CD4-positive, CD25-positive, alpha-beta regulatory T cell (primary cell): ENCODE measurements around the gene TCAF1. TPM values are rescaled to one million over a fixed set of nuclear protein-coding genes. Genes with fewer than 3 reads are reported as not detected.
A peak's percentile ranks its signal among the peaks of the same experiment; 100 is the strongest.

Experiments used
- ATAC-seq, 2 donors: fragments of 150-1000 bp; cut with Tn5 transposase; one replicate each; pipeline ENCODE4 v1.10.0; 2021; ENCODE audit warnings: low read depth in 2 of 2, moderate number of reproducible peaks in 2 of 2, moderate library complexity in 1 of 2
- DNase-seq, 3 donors: peaks; one replicate each; pipeline versions ENCODE4 v3.0.0 to v3.0.0-alpha.2; 2012 to 2022; ENCODE audit warnings: mixed read lengths in 1 of 3
- H3K27ac ChIP-seq: one replicate; pipeline ENCODE4 v1.7.0; 2013; ENCODE audit warnings: mild to moderate bottlenecking, low read length; ENCODE audit not compliant: insufficient read depth, poor library complexity, severe bottlenecking
- H3K27me3 ChIP-seq: one replicate; pipeline ENCODE4 v1.7.0; 2013; ENCODE audit warnings: low read length; ENCODE audit not compliant: control insufficient read depth, insufficient read depth
- H3K36me3 ChIP-seq: one replicate; pipeline ENCODE4 v1.7.0; 2013; ENCODE audit warnings: mild to moderate bottlenecking, low read length, moderate library complexity; ENCODE audit not compliant: control insufficient read depth, insufficient read depth
- H3K4me1 ChIP-seq: 2 replicates; pipeline ENCODE4 v1.7.0; 2013; ENCODE audit warnings: mild to moderate bottlenecking, low read length; ENCODE audit not compliant: insufficient read depth, control insufficient read depth, poor library complexity, severe bottlenecking
- H3K4me3 ChIP-seq: one replicate; pipeline ENCODE4 v1.7.0; 2013; ENCODE audit warnings: low read depth, mild to moderate bottlenecking, low read length, moderate library complexity
- H3K9me3 ChIP-seq, 2 experiments: 1 replicate in 1 of 2; 2 replicates in 1 of 2; pipeline ENCODE4 v1.7.0; 2013; ENCODE audit warnings: low read length in 2 of 2, mild to moderate bottlenecking in 1 of 2, moderate library complexity in 1 of 2; ENCODE audit not compliant: control insufficient read depth in 2 of 2
- H3K27ac Mint-ChIP-seq, 3 donors: one replicate each; pipeline ENCODE4 v1.8.0; 2020 to 2022; ENCODE audit warnings: mild to moderate bottlenecking in 3 of 3, mixed read lengths in 3 of 3, moderate library complexity in 2 of 3
- H3K27me3 Mint-ChIP-seq: one replicate; pipeline ENCODE4 v1.8.0; 2022; ENCODE audit warnings: mild to moderate bottlenecking, mixed read lengths
- H3K36me3 Mint-ChIP-seq: one replicate; pipeline ENCODE4 v1.8.0; 2020; ENCODE audit warnings: mixed read lengths
- H3K4me1 Mint-ChIP-seq, 4 donors: one replicate each; pipeline ENCODE4 v1.8.0; 2020 to 2022; ENCODE audit warnings: mixed read lengths in 4 of 4, mild to moderate bottlenecking in 1 of 4
- H3K4me3 Mint-ChIP-seq, 4 donors: one replicate each; pipeline ENCODE4 v1.8.0; 2020 to 2022; ENCODE audit warnings: mild to moderate bottlenecking in 4 of 4, mixed read lengths in 4 of 4, moderate library complexity in 3 of 4
- H3K9me3 Mint-ChIP-seq, 7 donors: one replicate each; pipeline ENCODE4 v1.8.0; 2020 to 2022; ENCODE audit warnings: mixed read lengths in 7 of 7, mild to moderate bottlenecking in 3 of 7, moderate library complexity in 2 of 7
- polyA plus RNA-seq, 4 donors: library from polyadenylated mRNA; unstranded; fragments of 300-500 nt; fragmentation: Illumina TruSeq; gene quantifications; one replicate each; pipeline ENCODE4 v1.2.3, GENCODE V29; 2021
- total RNA-seq: library from RNA; stranded (reverse); gene quantifications from one replicate; pipeline ENCODE4 v1.2.3, GENCODE V29; 2022

TCAF1 gene
- total and polyA plus RNA-seq, 5 donors from 2014 or later: 5.6 to 13.0 (median 9.6) TPM

GRCh38 chr7:143901332-143901667, 676 bp downstream of the TCAF1 start:
- Histone ChIP-seq H3K27ac (peak overlapping the region; percentile 76), H3K27me3 (no peaks in the 10 kb centered on the region), H3K9me3 (no peaks in the 10 kb centered on the region), H3K4me3 (peak overlapping the region; percentile 78), H3K4me1 (peaks cover 16% of the 10 kb centered on the region), H3K36me3 (no peaks in the 10 kb centered on the region)
- ATAC-seq: peak; percentile 13 to 23
- Mint-ChIP-seq H3K9me3 (peaks cover 0 to 2% (median 0%) of the 10 kb centered on the region in 7 donors), H3K27ac (peak overlapping the region; percentile 61 to 97 (median 95)), H3K4me1 (peaks cover 18 to 48% (median 29%) of the 10 kb centered on the region in 4 donors), H3K4me3 (peak overlapping the region; percentile 91 to 97 (median 95)), H3K36me3 (no peaks in the 10 kb centered on the region), H3K27me3 (no peaks in the 10 kb centered on the region)
- DNase-seq: no peak

GRCh38 chr7:143900230-143900766, 1.7 kb downstream of the TCAF1 start:
- H3K9me3 ChIP-seq: no peaks in the 10 kb centered on the region
- peak overlapping the region; percentile 16 for H3K27ac ChIP-seq
- peak overlapping the region in 2 of 3 donors; percentile 71 to 95 for H3K27ac Mint-ChIP-seq
- peaks cover 18 to 48% (median 29%) of the 10 kb centered on the region in 4 donors for H3K4me1 Mint-ChIP-seq
- no peaks in the 10 kb centered on the region for H3K36me3 ChIP-seq
- peaks cover 16% of the 10 kb centered on the region for H3K4me1 ChIP-seq
- H3K27me3 Mint-ChIP-seq: no peaks in the 10 kb centered on the region
- peak overlapping the region; percentile 91 to 97 (median 95) for H3K4me3 Mint-ChIP-seq
- DNase-seq: no peak
- no peak for ATAC-seq
- no peaks in the 10 kb centered on the region for H3K27me3 ChIP-seq
- no peaks in the 10 kb centered on the region for H3K36me3 Mint-ChIP-seq
- peaks cover 0 to 2% (median 0%) of the 10 kb centered on the region in 7 donors for H3K9me3 Mint-ChIP-seq
- H3K4me3 ChIP-seq: no peak overlapping the region

- H3K27ac ChIP-seq: no peak overlapping the region
- ATAC-seq (no peak), DNase-seq (no peak)
- no peak overlapping the region for H3K27ac Mint-ChIP-seq
- peak overlapping the region in 1 of 4 donors; percentile 34 for H3K4me3 Mint-ChIP-seq
- no peaks in the 10 kb centered on the region for H3K27me3 Mint-ChIP-seq
- no peak overlapping the region for H3K4me3 ChIP-seq
- peaks cover 16% of the 10 kb centered on the region for H3K4me1 ChIP-seq
- no peaks in the 10 kb centered on the region for H3K9me3 ChIP-seq
- no peaks in the 10 kb centered on the region for H3K27me3 ChIP-seq
- H3K36me3 Mint-ChIP-seq: peaks cover 4% of the 10 kb centered on the region
- H3K9me3 Mint-ChIP-seq: peaks cover 0 to 1% (median 0%) of the 10 kb centered on the region in 7 donors
- H3K36me3 ChIP-seq: no peaks in the 10 kb centered on the region
- H3K4me1 Mint-ChIP-seq: peaks cover 20 to 54% (median 29%) of the 10 kb centered on the region in 4 donors
These were observed 3.2 kb downstream of the TCAF1 start for GRCh38 chr7:143898810-143899209.

DNA sequence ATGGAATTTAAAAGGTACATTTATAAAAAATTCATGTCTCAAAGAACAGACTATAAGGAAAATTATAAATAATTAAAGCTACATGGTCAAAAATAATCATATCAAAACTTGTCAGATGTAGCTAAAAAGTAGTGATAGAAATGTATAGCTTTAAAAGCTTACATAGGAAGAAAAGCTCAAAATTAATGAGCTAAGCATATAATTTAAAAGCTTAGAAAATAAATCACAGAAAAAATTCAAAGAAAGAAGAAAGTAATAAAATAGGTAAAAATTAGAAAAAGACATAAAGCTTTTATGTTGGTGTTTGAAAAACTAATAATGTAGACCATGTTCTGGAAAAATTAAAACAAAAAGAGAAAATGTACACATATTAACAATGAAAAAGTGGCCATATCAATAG, 5.3 kb downstream of the TCAF1 start:
- DNase-seq (no peak), ATAC-seq (no peak)
- Mint-ChIP-seq H3K27me3 (no peaks in the 10 kb centered on the region), H3K9me3 (peaks cover 0 to 3% (median 0%) of the 10 kb centered on the region in 7 donors), H3K36me3 (peaks cover 4% of the 10 kb centered on the region), H3K4me1 (peaks cover 21 to 43% (median 29%) of the 10 kb centered on the region in 4 donors), H3K27ac (no peak overlapping the region), H3K4me3 (no peak overlapping the region)
- H3K27ac ChIP-seq: no peak overlapping the region
- H3K27me3 ChIP-seq: no peaks in the 10 kb centered on the region
- H3K36me3 ChIP-seq: no peaks in the 10 kb centered on the region
- H3K4me3 ChIP-seq: no peak overlapping the region
- peaks cover 14% of the 10 kb centered on the region for H3K4me1 ChIP-seq
- no peaks in the 10 kb centered on the region for H3K9me3 ChIP-seq

DNA sequence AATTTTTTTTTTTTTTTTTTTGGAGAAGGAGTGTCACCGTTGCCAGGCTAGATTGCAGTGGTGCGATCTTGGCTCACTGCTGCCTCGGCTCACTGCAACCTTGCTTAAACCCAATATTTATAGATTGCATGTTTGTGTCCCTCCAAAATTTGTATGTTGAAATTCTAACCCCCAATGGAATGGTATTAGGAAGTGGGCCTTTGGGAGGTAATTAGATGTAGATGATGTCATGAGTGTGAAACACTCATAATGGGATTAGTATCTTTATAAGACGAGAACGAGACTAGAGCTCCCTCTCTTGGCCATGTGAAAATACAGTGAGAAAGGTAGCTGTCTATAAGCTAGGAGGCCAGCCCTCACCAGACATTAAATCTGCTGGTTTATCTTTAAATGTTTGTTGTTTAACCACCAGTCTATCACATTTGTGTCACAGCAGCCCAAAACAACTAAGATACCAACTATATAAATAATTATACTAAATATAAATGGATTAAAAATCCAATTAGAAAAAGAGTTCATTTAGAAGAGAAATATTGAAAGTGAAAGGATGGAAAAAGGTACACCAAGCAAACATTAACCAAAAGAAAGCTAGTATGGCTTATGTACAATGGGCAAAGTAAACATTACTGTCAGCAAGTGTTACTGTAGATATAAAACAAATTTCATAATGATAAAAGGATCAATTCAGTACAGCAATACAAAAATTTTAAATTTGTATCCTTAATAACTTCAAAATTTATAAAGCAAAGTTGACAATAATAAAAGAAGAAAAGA, 9.3 kb downstream of the TCAF1 start:
- ATAC-seq (peak; percentile 59 to 66), DNase-seq (peak in 2 of 3 donors; percentile 27 to 57)
- Mint-ChIP-seq H3K27me3 (peaks cover 11% of the 10 kb centered on the region), H3K36me3 (peaks cover 25% of the 10 kb centered on the region), H3K4me3 (no peak overlapping the region), H3K9me3 (peaks cover 0 to 10% (median 4%) of the 10 kb centered on the region in 7 donors), H3K4me1 (peaks cover 6 to 15% (median 12%) of the 10 kb centered on the region in 4 donors), H3K27ac (no peak overlapping the region)
- H3K27me3 ChIP-seq: no peaks in the 10 kb centered on the region
- H3K36me3 ChIP-seq: no peaks in the 10 kb centered on the region
- no peaks in the 10 kb centered on the region for H3K9me3 ChIP-seq
- H3K4me1 ChIP-seq: no peaks in the 10 kb centered on the region
- no peak overlapping the region for H3K27ac ChIP-seq
- H3K4me3 ChIP-seq: no peak overlapping the region

DNA sequence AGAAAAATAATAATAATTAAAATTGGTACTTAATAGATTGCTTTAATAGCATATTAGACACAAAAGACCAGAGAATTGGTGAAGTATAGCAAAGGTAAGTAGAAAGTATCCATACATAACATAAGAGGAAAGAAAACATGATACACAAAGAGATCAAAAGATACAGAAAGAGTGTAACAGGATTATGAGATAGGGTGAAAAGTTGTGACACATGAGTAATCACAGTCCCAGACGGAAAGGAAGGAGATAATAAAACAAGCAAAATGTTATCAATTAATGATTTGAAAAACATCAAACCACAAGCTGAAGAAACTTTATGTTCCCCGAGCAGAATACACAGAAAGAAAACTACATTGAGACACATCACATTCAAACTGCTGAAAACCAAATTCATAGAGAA, 10.5 kb downstream of the TCAF1 start:
- Mint-ChIP-seq H3K36me3 (peaks cover 25% of the 10 kb centered on the region), H3K4me3 (no peak overlapping the region), H3K27me3 (peaks cover 11% of the 10 kb centered on the region), H3K9me3 (peaks cover 0 to 10% (median 4%) of the 10 kb centered on the region in 7 donors), H3K4me1 (peaks cover 0 to 13% (median 8%) of the 10 kb centered on the region in 4 donors), H3K27ac (no peak overlapping the region)
- no peak for ATAC-seq
- no peak overlapping the region for H3K27ac ChIP-seq
- H3K27me3 ChIP-seq: no peaks in the 10 kb centered on the region
- H3K9me3 ChIP-seq: no peaks in the 10 kb centered on the region
- H3K4me3 ChIP-seq: no peak overlapping the region
- DNase-seq: no peak
- H3K36me3 ChIP-seq: peaks cover 2% of the 10 kb centered on the region
- H3K4me1 ChIP-seq: no peaks in the 10 kb centered on the region

DNA sequence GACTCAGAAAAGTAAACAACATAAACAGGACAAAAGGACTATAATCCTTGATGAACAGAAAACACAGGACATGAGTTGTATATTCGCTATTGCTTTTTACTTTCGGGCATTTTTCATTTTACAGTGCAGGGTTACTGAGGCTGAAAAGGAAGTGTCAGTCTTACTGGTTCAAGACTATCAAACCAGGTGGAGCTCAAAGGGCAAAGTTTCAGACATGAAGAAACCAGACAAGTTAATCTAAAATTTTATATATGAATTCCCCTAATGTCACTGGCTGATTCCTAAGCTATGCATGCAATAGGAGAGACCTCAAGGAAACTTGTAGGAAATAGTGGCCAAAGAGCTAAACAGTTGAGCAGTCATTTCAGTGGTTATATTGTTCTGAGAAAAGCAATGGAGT, 11.4 kb downstream of the TCAF1 start:
- Histone ChIP-seq H3K4me3 (no peak overlapping the region), H3K36me3 (peaks cover 2% of the 10 kb centered on the region), H3K9me3 (no peaks in the 10 kb centered on the region), H3K4me1 (no peaks in the 10 kb centered on the region), H3K27ac (no peak overlapping the region), H3K27me3 (no peaks in the 10 kb centered on the region)
- H3K36me3 Mint-ChIP-seq: peaks cover 25% of the 10 kb centered on the region
- no peak for DNase-seq
- H3K27ac Mint-ChIP-seq: no peak overlapping the region
- H3K9me3 Mint-ChIP-seq: peaks cover 0 to 10% (median 4%) of the 10 kb centered on the region in 7 donors
- peaks cover 11% of the 10 kb centered on the region for H3K27me3 Mint-ChIP-seq
- H3K4me3 Mint-ChIP-seq: no peak overlapping the region
- H3K4me1 Mint-ChIP-seq: peaks cover 0 to 15% (median 8%) of the 10 kb centered on the region in 4 donors
- ATAC-seq: no peak
